ENCODE measurements around the gene TECPR2. TPM values are rescaled to one million over a fixed set of nuclear protein-coding genes. Genes with fewer than 3 reads are reported as not detected.

The TECPR2 gene
- total and polyA plus RNA-seq, 2 of the 13 experiments (the other 11 are each of a cell fraction or from before 2014, with no cell fraction given): 3.5 to 5.7 TPM

DNA sequence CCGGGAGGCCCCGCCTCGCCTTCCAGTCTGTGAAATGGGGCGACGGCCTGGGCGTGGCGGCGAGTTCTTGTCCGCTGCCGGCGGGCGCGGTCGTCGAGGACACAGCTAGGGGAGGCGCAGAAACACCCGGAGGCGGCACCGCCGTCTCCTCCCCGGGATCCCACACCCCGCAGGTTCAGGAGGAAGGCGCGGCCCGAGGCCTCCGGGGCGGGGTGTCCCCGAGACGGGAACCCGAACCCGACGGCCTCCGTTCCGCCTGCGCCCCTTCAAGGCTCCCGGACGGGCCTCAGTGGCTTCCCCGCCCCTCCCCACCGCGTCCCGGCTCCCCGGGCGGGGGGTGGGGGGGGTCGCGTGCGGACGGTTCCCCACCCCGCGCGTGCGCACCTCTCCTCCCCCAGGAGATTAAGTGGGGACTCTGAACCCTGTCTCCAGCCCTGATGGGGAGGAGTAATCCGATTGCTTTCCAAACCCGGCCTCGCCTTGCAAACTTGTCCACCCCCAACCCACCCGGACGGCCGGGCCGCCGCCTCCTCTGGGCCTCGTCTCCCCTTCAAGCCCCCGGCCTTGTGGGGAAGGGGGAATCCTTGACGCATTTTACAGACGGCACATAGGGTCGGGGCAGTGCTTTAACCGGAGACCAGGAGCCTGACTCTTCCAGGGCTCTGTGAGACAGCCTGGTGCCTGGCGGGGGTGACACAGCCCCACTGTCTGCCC is 182.2 kb downstream of the TECPR2 start (continued):
- TF ChIP-seq, protein P1, sequence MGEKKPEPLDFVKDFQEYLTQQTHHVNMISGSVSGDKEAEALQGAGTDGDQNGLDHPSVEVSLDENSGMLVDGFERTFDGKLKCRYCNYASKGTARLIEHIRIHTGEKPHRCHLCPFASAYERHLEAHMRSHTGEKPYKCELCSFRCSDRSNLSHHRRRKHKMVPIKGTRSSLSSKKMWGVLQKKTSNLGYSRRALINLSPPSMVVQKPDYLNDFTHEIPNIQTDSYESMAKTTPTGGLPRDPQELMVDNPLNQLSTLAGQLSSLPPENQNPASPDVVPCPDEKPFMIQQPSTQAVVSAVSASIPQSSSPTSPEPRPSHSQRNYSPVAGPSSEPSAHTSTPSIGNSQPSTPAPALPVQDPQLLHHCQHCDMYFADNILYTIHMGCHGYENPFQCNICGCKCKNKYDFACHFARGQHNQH (CRISPR knock-in tag; IDR thresholded peaks at IDR 0.05): peak; percentile 43; the same call in 1 of the 2 replicates
- TF ChIP-seq HDAC1 (CRISPR knock-in tag; IDR thresholded peaks at IDR 0.05): peak; percentile 41
- TF ChIP-seq KMT2A (CRISPR knock-in tag; IDR thresholded peaks at IDR 0.05): no peak; the same call in 1 of the 2 replicates
- no peak for TF ChIP-seq KLF11 (CRISPR knock-in tag; IDR thresholded peaks at IDR 0.05)
- TF ChIP-seq ZNF619 (CRISPR knock-in tag; IDR thresholded peaks at IDR 0.05): 0 out of 2 replicates have a peak, but pooled peaks have one; percentile 28
- no peak for TF ChIP-seq TARDBP (CRISPR knock-in tag; IDR thresholded peaks at IDR 0.05)
- 0 out of 2 replicates have a peak, but pooled peaks have one; percentile 68 for TF ChIP-seq ZNF350 (CRISPR knock-in tag; IDR thresholded peaks at IDR 0.05; ENCODE audit: borderline replicate concordance, low read depth)
- no peak for TF ChIP-seq ZNF572 (CRISPR knock-in tag; IDR thresholded peaks at IDR 0.05)
- TF ChIP-seq KLF15 (CRISPR knock-in tag; IDR thresholded peaks at IDR 0.05; ENCODE audit: borderline replicate concordance): 0 out of 2 replicates have a peak, but pooled peaks have one; percentile 41
- TF ChIP-seq, protein P2, sequence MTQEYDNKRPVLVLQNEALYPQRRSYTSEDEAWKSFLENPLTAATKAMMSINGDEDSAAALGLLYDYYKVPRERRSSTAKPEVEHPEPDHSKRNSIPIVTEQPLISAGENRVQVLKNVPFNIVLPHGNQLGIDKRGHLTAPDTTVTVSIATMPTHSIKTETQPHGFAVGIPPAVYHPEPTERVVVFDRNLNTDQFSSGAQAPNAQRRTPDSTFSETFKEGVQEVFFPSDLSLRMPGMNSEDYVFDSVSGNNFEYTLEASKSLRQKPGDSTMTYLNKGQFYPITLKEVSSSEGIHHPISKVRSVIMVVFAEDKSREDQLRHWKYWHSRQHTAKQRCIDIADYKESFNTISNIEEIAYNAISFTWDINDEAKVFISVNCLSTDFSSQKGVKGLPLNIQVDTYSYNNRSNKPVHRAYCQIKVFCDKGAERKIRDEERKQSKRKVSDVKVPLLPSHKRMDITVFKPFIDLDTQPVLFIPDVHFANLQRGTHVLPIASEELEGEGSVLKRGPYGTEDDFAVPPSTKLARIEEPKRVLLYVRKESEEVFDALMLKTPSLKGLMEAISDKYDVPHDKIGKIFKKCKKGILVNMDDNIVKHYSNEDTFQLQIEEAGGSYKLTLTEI (CRISPR knock-in tag; conservative IDR thresholded peaks at IDR 0.05): no peak
- TF ChIP-seq, protein P3, sequence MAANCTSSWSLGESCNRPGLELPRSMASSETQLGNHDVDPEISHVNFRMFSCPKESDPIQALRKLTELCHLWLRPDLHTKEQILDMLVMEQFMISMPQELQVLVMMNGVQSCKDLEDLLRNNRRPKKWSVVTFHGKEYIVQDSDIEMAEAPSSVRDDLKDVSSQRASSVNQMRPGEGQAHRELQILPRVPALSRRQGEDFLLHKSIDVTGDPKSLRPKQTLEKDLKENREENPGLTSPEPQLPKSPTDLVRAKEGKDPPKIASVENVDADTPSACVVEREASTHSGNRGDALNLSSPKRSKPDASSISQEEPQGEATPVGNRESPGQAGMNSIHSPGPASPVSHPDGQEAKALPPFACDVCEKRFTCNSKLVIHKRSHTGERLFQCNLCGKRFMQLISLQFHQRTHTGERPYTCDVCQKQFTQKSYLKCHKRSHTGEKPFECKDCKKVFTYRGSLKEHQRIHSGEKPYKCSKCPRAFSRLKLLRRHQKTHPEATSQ (CRISPR knock-in tag; IDR thresholded peaks at IDR 0.05; ENCODE audit: borderline replicate concordance): no peak
- no peak for TF ChIP-seq GLI4 (CRISPR knock-in tag; IDR thresholded peaks at IDR 0.05; ENCODE audit: borderline replicate concordance)
- TF ChIP-seq TAF1 (CRISPR knock-in tag; IDR thresholded peaks at IDR 0.05): peak; percentile 63; the same call in 1 of the 2 replicates
- TF ChIP-seq, protein P4, sequence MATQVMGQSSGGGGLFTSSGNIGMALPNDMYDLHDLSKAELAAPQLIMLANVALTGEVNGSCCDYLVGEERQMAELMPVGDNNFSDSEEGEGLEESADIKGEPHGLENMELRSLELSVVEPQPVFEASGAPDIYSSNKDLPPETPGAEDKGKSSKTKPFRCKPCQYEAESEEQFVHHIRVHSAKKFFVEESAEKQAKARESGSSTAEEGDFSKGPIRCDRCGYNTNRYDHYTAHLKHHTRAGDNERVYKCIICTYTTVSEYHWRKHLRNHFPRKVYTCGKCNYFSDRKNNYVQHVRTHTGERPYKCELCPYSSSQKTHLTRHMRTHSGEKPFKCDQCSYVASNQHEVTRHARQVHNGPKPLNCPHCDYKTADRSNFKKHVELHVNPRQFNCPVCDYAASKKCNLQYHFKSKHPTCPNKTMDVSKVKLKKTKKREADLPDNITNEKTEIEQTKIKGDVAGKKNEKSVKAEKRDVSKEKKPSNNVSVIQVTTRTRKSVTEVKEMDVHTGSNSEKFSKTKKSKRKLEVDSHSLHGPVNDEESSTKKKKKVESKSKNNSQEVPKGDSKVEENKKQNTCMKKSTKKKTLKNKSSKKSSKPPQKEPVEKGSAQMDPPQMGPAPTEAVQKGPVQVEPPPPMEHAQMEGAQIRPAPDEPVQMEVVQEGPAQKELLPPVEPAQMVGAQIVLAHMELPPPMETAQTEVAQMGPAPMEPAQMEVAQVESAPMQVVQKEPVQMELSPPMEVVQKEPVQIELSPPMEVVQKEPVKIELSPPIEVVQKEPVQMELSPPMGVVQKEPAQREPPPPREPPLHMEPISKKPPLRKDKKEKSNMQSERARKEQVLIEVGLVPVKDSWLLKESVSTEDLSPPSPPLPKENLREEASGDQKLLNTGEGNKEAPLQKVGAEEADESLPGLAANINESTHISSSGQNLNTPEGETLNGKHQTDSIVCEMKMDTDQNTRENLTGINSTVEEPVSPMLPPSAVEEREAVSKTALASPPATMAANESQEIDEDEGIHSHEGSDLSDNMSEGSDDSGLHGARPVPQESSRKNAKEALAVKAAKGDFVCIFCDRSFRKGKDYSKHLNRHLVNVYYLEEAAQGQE (IDR thresholded peaks at IDR 0.05; ENCODE audit: borderline replicate concordance in 1 of 2, low read depth in 1 of 2, low read length in 2 of 2): no peak
- TF ChIP-seq, protein P5, sequence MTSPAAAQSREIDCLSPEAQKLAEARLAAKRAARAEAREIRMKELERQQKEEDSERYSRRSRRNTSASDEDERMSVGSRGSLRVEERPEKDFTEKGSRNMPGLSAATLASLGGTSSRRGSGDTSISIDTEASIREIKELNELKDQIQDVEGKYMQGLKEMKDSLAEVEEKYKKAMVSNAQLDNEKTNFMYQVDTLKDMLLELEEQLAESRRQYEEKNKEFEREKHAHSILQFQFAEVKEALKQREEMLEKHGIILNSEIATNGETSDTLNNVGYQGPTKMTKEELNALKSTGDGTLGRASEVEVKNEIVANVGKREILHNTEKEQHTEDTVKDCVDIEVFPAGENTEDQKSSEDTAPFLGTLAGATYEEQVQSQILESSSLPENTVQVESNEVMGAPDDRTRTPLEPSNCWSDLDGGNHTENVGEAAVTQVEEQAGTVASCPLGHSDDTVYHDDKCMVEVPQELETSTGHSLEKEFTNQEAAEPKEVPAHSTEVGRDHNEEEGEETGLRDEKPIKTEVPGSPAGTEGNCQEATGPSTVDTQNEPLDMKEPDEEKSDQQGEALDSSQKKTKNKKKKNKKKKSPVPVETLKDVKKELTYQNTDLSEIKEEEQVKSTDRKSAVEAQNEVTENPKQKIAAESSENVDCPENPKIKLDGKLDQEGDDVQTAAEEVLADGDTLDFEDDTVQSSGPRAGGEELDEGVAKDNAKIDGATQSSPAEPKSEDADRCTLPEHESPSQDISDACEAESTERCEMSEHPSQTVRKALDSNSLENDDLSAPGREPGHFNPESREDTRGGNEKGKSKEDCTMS (CRISPR knock-in tag; conservative IDR thresholded peaks at IDR 0.05): no peak
- no peak for TF ChIP-seq ZNF747 (CRISPR knock-in tag; IDR thresholded peaks at IDR 0.05; ENCODE audit: borderline replicate concordance)
- no peak for TF ChIP-seq MAF1 (CRISPR knock-in tag; IDR thresholded peaks at IDR 0.05; ENCODE audit: borderline replicate concordance)
